A549 (cell line): ENCODE results near the gene PPP3CA. TPM values are rescaled to one million over a fixed set of nuclear protein-coding genes. Genes with fewer than 3 reads are reported as not detected.
A peak's percentile ranks its signal among the peaks of the same experiment; 100 is the strongest.

Experiments
- ATAC-seq, 2 experiments: fragments of 200-7000 bp in 1 of 2; fragments of >200 bp in 1 of 2; cut with Nextera tagmentation in 1 of 2; cut with Tn5 transposase in 1 of 2; 3 replicates each; pipeline versions ENCODE4 v1.8.0 to v1.9.1; 2018 to 2020; ENCODE audit warnings: mild to moderate bottlenecking in 1 of 2, moderate library complexity in 1 of 2
- CTCF ChIA-PET: fragments of 300-600 bp; sonication (Branson Sonifier 250); formaldehyde crosslinking; extraction: SDS; loops from one replicate; lab custom pipeline; 2021; ENCODE audit warnings: antibody characterized with exemption, inconsistent platforms; lab: Yijun Ruan, JAX
- POLR2A ChIA-PET: fragments of 350-600 bp; formaldehyde crosslinking; extraction: SDS; loops from one replicate; lab custom pipeline; 2021; ENCODE audit warnings: antibody characterized with exemption, inconsistent platforms; lab: Yijun Ruan, JAX
- DNase-seq, 2 experiments: peaks; one replicate each; pipeline versions ENCODE4 v3.0.0 to v3.0.0-alpha.2; 2011 to 2016; ENCODE audit warnings: low read depth in 1 of 2, low spot score in 1 of 2
- FAIRE-seq: peaks from 2 replicates; lab custom pipeline; 2011; peaks lifted over from hg19 to GRCh38; lab: Jason Lieb, UNC
- H3K27ac ChIP-seq, 2 experiments: fragments of >200 bp; sonication (Bioruptor Twin); formaldehyde crosslinking; 3 replicates each; pipeline ENCODE4 v1.5.1; 2016 to 2017
- H3K4me1 ChIP-seq: fragments of >200 bp; sonication (Bioruptor Twin); formaldehyde crosslinking; 3 replicates; pipeline ENCODE4 v1.6.1; 2016
- H3K4me2 ChIP-seq: fragments of >200 bp; sonication (Bioruptor Twin); formaldehyde crosslinking; 3 replicates; pipeline ENCODE4 v1.6.1; 2016
- H3K4me3 ChIP-seq: fragments of >200 bp; sonication (Bioruptor Twin); formaldehyde crosslinking; 3 replicates; pipeline ENCODE4 v1.5.1; 2016
- H3K9me3 ChIP-seq: fragments of >200 bp; sonication (Bioruptor Twin); formaldehyde crosslinking; 3 replicates; pipeline ENCODE4 v1.6.1; 2016
- ATOH8 ChIP-seq: fragments of 250-450 bp; sonication (Bioruptor Pico); IDR thresholded peaks from 2 replicates; pipeline ENCODE4 v1.5.0; 2020; ENCODE audit warnings: low read depth, mild to moderate bottlenecking, moderate library complexity
- CBX2 ChIP-seq: fragments of 200-600 bp; sonication (generic); IDR thresholded peaks from 2 replicates; pipeline ENCODE4 v1.6.1; 2016; ENCODE audit warnings: low read depth, mild to moderate bottlenecking, borderline replicate concordance
- CEBPB ChIP-seq, 2 experiments: fragments of >200 bp in 1 of 2; sonication (Bioruptor Twin) in 1 of 2; formaldehyde crosslinking in 1 of 2; IDR thresholded peaks; 2 replicates each; pipeline ENCODE4 v1.6.1; 2012 to 2016
- CHD2 ChIP-seq: fragments of 150-350 bp; IDR thresholded peaks from 2 replicates; pipeline ENCODE4 v1.6.1; 2014; ENCODE audit warnings: low read length; ENCODE audit not compliant: partially characterized antibody
- E2F6 ChIP-seq: IDR thresholded peaks from 2 replicates; pipeline ENCODE4 v1.6.1; 2012; ENCODE audit warnings: low read depth, borderline replicate concordance
- EHF ChIP-seq: fragments of 250-450 bp; sonication (Bioruptor Pico); IDR thresholded peaks from 2 replicates; pipeline ENCODE4 v1.5.0; 2020; ENCODE audit warnings: mild to moderate bottlenecking
- EHMT2 ChIP-seq: fragments of 200-600 bp; sonication (generic); IDR thresholded peaks from 2 replicates; pipeline ENCODE4 v1.6.1; 2016; ENCODE audit warnings: antibody characterized with exemption, low read depth, mild to moderate bottlenecking, moderate library complexity
- EP300 ChIP-seq, 2 experiments: fragments of >200 bp; sonication (Bioruptor Twin); formaldehyde crosslinking; IDR thresholded peaks; 2 replicates in 1 of 2; 3 replicates in 1 of 2; pipeline ENCODE4 v1.6.1; 2016 to 2017
- FOSL2 ChIP-seq, 2 experiments: fragments of 450-650 bp in 1 of 2; fragments of >200 bp in 1 of 2; sonication (Bioruptor Twin) in 1 of 2; formaldehyde crosslinking; IDR thresholded peaks; 2 replicates each; pipeline versions ENCODE4 v1.5.0 to v1.6.1; 2016 to 2020; ENCODE audit warnings: mild to moderate bottlenecking in 1 of 2, moderate library complexity in 1 of 2
- HEYL ChIP-seq: fragments of 250-450 bp; sonication (Bioruptor Pico); IDR thresholded peaks from 2 replicates; pipeline ENCODE4 v1.8.0; 2021; ENCODE audit warnings: mild to moderate bottlenecking, moderate library complexity
- HOXB5 ChIP-seq: fragments of 250-450 bp; sonication (Bioruptor Pico); IDR thresholded peaks from 2 replicates; pipeline ENCODE4 v1.5.0; 2020; ENCODE audit warnings: mild to moderate bottlenecking, moderate library complexity
- MAFK ChIP-seq: fragments of 450-650 bp; IDR thresholded peaks from 2 replicates; pipeline ENCODE4 v1.6.1; 2014; ENCODE audit not compliant: partially characterized antibody
- MAZ ChIP-seq: fragments of 150-350 bp; IDR thresholded peaks from 2 replicates; pipeline ENCODE4 v1.6.1; 2014; ENCODE audit warnings: antibody characterized with exemption, low read depth, low read length, borderline replicate concordance
- MYC ChIP-seq: IDR thresholded peaks from 2 replicates; pipeline ENCODE4 v1.6.1; 2012; ENCODE audit warnings: mild to moderate bottlenecking, inconsistent platforms, low read length, improper control_type of control experiment, borderline replicate concordance
- NFE2L2 ChIP-seq: fragments of 150-350 bp; conservative IDR thresholded peaks from 2 replicates; pipeline ENCODE4 v1.6.1; 2014; ENCODE audit warnings: low read length
- NR3C1 ChIP-seq: fragments of >200 bp; sonication (Bioruptor Twin); formaldehyde crosslinking; IDR thresholded peaks from 3 replicates; pipeline ENCODE4 v1.6.1; 2017
- PHF8 ChIP-seq: fragments of 200-600 bp; sonication (generic); IDR thresholded peaks from 2 replicates; pipeline ENCODE4 v1.6.1; 2016; ENCODE audit warnings: low read depth, mild to moderate bottlenecking, antibody characterized with exemption, moderate library complexity, borderline replicate concordance
- RARB ChIP-seq: fragments of 250-450 bp; sonication (Bioruptor Pico); IDR thresholded peaks from 2 replicates; pipeline ENCODE4 v1.8.0; 2021; ENCODE audit warnings: mild to moderate bottlenecking, moderate library complexity
- RCOR1 ChIP-seq: fragments of 150-350 bp; IDR thresholded peaks from 2 replicates; pipeline ENCODE4 v1.6.1; 2014; ENCODE audit warnings: antibody characterized with exemption, low read length, low read depth
- USF2 ChIP-seq: fragments of 450-650 bp; IDR thresholded peaks from 2 replicates; pipeline ENCODE4 v1.6.1; 2014; ENCODE audit warnings: antibody characterized with exemption
- ZNF302 ChIP-seq: fragments of 250-450 bp; sonication (Bioruptor Pico); IDR thresholded peaks from 2 replicates; pipeline ENCODE4 v1.9.0; 2021; ENCODE audit warnings: inconsistent platforms, mild to moderate bottlenecking, moderate library complexity
- WGBS: methylation state at CpG from one replicate; pipeline ENCODE4 v1.1.6; 2017; ENCODE audit errors: missing lambda C conversion rate; 5-methylcytosine and 5-hydroxymethylcytosine counted together
- polyA plus RNA-seq, 4 experiments: library from polyadenylated mRNA; depleted of rRNA in 3 of 4; stranded (reverse); fragments of >200 nt; fragmentation: RNase III in 1 of 4; extraction: RNeasy Plus Mini Kit Qiagen cat#74134 plus additional on column Dnase treatment in 1 of 4; gene quantifications; 2 replicates in 3 of 4; 3 replicates in 1 of 4; pipeline ENCODE4 v1.2.3, GENCODE V29; 2011 to 2017
- TF ChIP-seq, protein P1 (sequence below): IDR thresholded peaks from 2 replicates; pipeline ENCODE4 v1.6.1; 2012
- TF ChIP-seq, protein P2 (sequence below): fragments of 200-600 bp; sonication (generic); IDR thresholded peaks from 2 replicates; pipeline ENCODE4 v1.6.1; 2016; ENCODE audit warnings: antibody characterized with exemption, mild to moderate bottlenecking, moderate library complexity

The PPP3CA gene
- polyA plus RNA-seq, 2 of the 4 experiments (the other 2 are of a cell fraction): 21.4 to 42.4 TPM

GRCh38 chr4:101071241-101071640, 276.1 kb downstream of the PPP3CA start:
- no peak for ATAC-seq
- CTCF ChIA-PET: no interaction called here

DNA sequence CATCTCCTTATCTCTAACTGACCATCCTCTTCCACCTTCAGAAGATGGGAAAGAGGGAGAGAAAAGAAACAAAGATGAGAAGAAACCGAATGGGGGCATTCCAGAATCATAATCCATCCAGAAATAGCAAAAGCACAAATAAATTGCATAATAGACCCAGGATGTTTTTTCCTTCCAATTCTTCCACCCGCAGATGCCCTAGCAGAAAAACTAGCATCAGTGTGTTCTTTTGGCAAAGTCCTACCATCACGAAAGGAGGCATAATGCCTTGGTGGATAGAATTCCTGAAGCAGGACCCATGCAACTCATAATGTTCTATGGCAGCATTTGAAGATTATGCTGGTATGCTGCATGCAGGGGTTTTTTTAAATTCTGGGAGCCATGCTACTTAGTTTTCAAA, 279.2 kb downstream of the PPP3CA start:
- no peak for FAIRE-seq
- Histone ChIP-seq H3K9me3 (no peaks in the 10 kb centered on the region), H3K27ac (no peak overlapping the region), H3K4me1 (no peaks in the 10 kb centered on the region), H3K4me2 (no peak overlapping the region), H3K4me3 (no peak overlapping the region)
- 89% methylated on average over 3 of the region's 3 CpGs for WGBS
- no peak for ATAC-seq
- POLR2A ChIA-PET: no interaction called here
- DNase-seq: no peak
- CTCF ChIA-PET: no interaction called here
- TF ChIP-seq EHMT2 (no peak), MYC (no peak), RARB (CRISPR knock-in tag) (no peak), CHD2 (no peak), HOXB5 (no peak), MAZ (no peak), NFE2L2 (no peak), FOSL2 (IDR thresholded peaks at IDR 0.05) (no peak), FOSL2 (CRISPR knock-in tag; IDR thresholded peaks at IDR 0.05) (no peak), USF2 (no peak), EP300 (IDR thresholded peaks at IDR 0.05) (no peak)
- TF ChIP-seq, protein P1, sequence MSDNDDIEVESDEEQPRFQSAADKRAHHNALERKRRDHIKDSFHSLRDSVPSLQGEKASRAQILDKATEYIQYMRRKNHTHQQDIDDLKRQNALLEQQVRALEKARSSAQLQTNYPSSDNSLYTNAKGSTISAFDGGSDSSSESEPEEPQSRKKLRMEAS: no peak
- TF ChIP-seq, protein P2, sequence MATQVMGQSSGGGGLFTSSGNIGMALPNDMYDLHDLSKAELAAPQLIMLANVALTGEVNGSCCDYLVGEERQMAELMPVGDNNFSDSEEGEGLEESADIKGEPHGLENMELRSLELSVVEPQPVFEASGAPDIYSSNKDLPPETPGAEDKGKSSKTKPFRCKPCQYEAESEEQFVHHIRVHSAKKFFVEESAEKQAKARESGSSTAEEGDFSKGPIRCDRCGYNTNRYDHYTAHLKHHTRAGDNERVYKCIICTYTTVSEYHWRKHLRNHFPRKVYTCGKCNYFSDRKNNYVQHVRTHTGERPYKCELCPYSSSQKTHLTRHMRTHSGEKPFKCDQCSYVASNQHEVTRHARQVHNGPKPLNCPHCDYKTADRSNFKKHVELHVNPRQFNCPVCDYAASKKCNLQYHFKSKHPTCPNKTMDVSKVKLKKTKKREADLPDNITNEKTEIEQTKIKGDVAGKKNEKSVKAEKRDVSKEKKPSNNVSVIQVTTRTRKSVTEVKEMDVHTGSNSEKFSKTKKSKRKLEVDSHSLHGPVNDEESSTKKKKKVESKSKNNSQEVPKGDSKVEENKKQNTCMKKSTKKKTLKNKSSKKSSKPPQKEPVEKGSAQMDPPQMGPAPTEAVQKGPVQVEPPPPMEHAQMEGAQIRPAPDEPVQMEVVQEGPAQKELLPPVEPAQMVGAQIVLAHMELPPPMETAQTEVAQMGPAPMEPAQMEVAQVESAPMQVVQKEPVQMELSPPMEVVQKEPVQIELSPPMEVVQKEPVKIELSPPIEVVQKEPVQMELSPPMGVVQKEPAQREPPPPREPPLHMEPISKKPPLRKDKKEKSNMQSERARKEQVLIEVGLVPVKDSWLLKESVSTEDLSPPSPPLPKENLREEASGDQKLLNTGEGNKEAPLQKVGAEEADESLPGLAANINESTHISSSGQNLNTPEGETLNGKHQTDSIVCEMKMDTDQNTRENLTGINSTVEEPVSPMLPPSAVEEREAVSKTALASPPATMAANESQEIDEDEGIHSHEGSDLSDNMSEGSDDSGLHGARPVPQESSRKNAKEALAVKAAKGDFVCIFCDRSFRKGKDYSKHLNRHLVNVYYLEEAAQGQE: no peak

More at GRCh38 chr4:101071241-101071640, 276.1 kb downstream of the PPP3CA start:
- no peak overlapping the region for H3K27ac ChIP-seq
- H3K4me3 ChIP-seq: no peak overlapping the region
- FAIRE-seq: no peak
- TF ChIP-seq RCOR1 (no peak), EP300 (IDR thresholded peaks at IDR 0.05) (no peak), CBX2 (no peak), HEYL (no peak), E2F6 (no peak), EHF (no peak), ZNF302 (CRISPR knock-in tag) (no peak), PHF8 (no peak)
- H3K4me1 ChIP-seq: no peaks in the 10 kb centered on the region
- POLR2A ChIA-PET: no interaction called here
- no peak overlapping the region for H3K4me2 ChIP-seq
- no peaks in the 10 kb centered on the region for H3K9me3 ChIP-seq
- 90% methylated on average over 1 of the region's 1 CpG for WGBS
- DNase-seq: no peak

DNA sequence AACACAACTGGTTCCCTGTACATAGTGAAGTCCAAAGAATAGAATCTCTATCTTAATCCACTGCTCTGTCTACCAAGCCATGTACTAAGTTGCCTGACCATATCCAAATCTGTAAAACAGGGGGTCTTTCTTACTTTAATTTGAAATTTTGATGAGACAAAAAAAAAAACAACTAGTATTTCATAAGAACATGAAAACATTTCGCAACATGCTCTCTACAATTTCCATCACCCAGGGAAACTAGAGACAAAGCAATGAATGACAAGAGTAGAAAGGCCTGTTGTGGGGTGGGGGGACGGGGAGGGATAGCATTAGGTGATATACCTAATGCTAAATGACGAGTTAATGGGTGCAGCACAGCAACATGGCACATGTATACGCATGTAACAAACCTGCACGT, 279.9 kb downstream of the PPP3CA start:
- FAIRE-seq (no peak), ATAC-seq (no peak), DNase-seq (no peak)
- Histone ChIP-seq H3K4me2 (no peak overlapping the region), H3K9me3 (no peaks in the 10 kb centered on the region), H3K27ac (no peak overlapping the region), H3K4me1 (no peaks in the 10 kb centered on the region), H3K4me3 (no peak overlapping the region)
- WGBS: 98% methylated on average over 4 of the region's 5 CpGs
- TF ChIP-seq ATOH8 (CRISPR knock-in tag) (no peak), MAFK (no peak), CEBPB (IDR thresholded peaks at IDR 0.05) (peak in 1 of 2 experiments; percentile 52; a peak in 3 of 4 replicates), NR3C1 (no peak)
- ChIA-PET POLR2A (no interaction called here), CTCF (no interaction called here)
